Measurements from ENCODE around the gene MOK. TPM values are rescaled to one million over a fixed set of nuclear protein-coding genes. Genes with fewer than 3 reads are reported as not detected.
A peak's percentile ranks its signal among the peaks of the same experiment; 100 is the strongest.

MOK gene
- total RNA-seq, 1 donor, result 86.1 TPM

GRCh38 chr14:102222751-102223150 lies 82.2 kb downstream of the MOK start:
- H3K36me3 ChIP-seq (ENCODE audit: insufficient read depth, low read length), result peaks cover 73% of the 10 kb centered on the region
- H4K20me1 ChIP-seq (ENCODE audit: insufficient read depth, low read length), result peaks cover 21% of the 10 kb centered on the region
- peaks cover 32% of the 10 kb centered on the region for H3K79me2 ChIP-seq (ENCODE audit: insufficient read depth, low read length)
- H3K4me3 ChIP-seq (ENCODE audit: insufficient read depth, low read length), result no peak overlapping the region
- no peak overlapping the region for H2AFZ ChIP-seq (ENCODE audit: low read length)
- no peak overlapping the region for H3K27ac ChIP-seq (ENCODE audit: low read depth, low read length)
- H3K4me1 ChIP-seq (ENCODE audit: insufficient read depth, low read length), result peaks cover 10% of the 10 kb centered on the region
- no peaks in the 10 kb centered on the region for H3K9me3 ChIP-seq (ENCODE audit: low read depth, low read length)
- no peak for DNase-seq (ENCODE audit: insufficient read length, low spot score, missing footprints)
- TF ChIP-seq CTCF (IDR thresholded peaks at IDR 0.05; ENCODE audit: extremely low read depth, low read depth, low read length), result no peak
- H3K4me2 ChIP-seq (ENCODE audit: insufficient read depth, low read length), result no peak overlapping the region
- H3K27me3 ChIP-seq (ENCODE audit: insufficient read depth, low read length), result no peaks in the 10 kb centered on the region

- peaks cover 10% of the 10 kb centered on the region for H3K4me1 ChIP-seq (ENCODE audit: insufficient read depth, low read length)
- no peak overlapping the region for H3K4me3 ChIP-seq (ENCODE audit: insufficient read depth, low read length)
- H3K4me2 ChIP-seq (ENCODE audit: insufficient read depth, low read length), result no peak overlapping the region
- H4K20me1 ChIP-seq (ENCODE audit: insufficient read depth, low read length), result peaks cover 18% of the 10 kb centered on the region
- peaks cover 39% of the 10 kb centered on the region for H3K79me2 ChIP-seq (ENCODE audit: insufficient read depth, low read length)
- no peak overlapping the region for H3K27ac ChIP-seq (ENCODE audit: low read depth, low read length)
- H3K36me3 ChIP-seq (ENCODE audit: insufficient read depth, low read length), result peaks cover 71% of the 10 kb centered on the region
- no peaks in the 10 kb centered on the region for H3K27me3 ChIP-seq (ENCODE audit: insufficient read depth, low read length)
- no peak for TF ChIP-seq CTCF (IDR thresholded peaks at IDR 0.05; ENCODE audit: extremely low read depth, low read depth, low read length)
- H2AFZ ChIP-seq (ENCODE audit: low read length), result no peak overlapping the region
- H3K9me3 ChIP-seq (ENCODE audit: low read depth, low read length), result no peaks in the 10 kb centered on the region
- no peak for DNase-seq (ENCODE audit: insufficient read length, low spot score, missing footprints)
These were observed 82.9 kb downstream of the MOK start for GRCh38 chr14:102222009-102222575.

- Histone ChIP-seq H3K79me2 (ENCODE audit: insufficient read depth, low read length) (peaks cover 46% of the 10 kb centered on the region), H3K9me3 (ENCODE audit: low read depth, low read length) (no peaks in the 10 kb centered on the region), H2AFZ (ENCODE audit: low read length) (no peak overlapping the region), H3K4me1 (ENCODE audit: insufficient read depth, low read length) (peaks cover 15% of the 10 kb centered on the region), H3K36me3 (ENCODE audit: insufficient read depth, low read length) (peaks cover 75% of the 10 kb centered on the region), H4K20me1 (ENCODE audit: insufficient read depth, low read length) (peaks cover 21% of the 10 kb centered on the region), H3K4me3 (ENCODE audit: insufficient read depth, low read length) (no peak overlapping the region), H3K27me3 (ENCODE audit: insufficient read depth, low read length) (no peaks in the 10 kb centered on the region), H3K4me2 (ENCODE audit: insufficient read depth, low read length) (no peak overlapping the region), H3K27ac (ENCODE audit: low read depth, low read length) (peak overlapping the region; percentile 40)
- DNase-seq (ENCODE audit: insufficient read length, low spot score, missing footprints), result peak; percentile 94
- no peak for TF ChIP-seq CTCF (IDR thresholded peaks at IDR 0.05; ENCODE audit: extremely low read depth, low read depth, low read length)
These were observed 83.9 kb downstream of the MOK start for GRCh38 chr14:102221026-102221425.

- Histone ChIP-seq H3K79me2 (ENCODE audit: insufficient read depth, low read length) (peaks cover 51% of the 10 kb centered on the region), H3K36me3 (ENCODE audit: insufficient read depth, low read length) (peaks cover 65% of the 10 kb centered on the region), H3K27ac (ENCODE audit: low read depth, low read length) (no peak overlapping the region), H3K4me3 (ENCODE audit: insufficient read depth, low read length) (no peak overlapping the region), H4K20me1 (ENCODE audit: insufficient read depth, low read length) (peaks cover 21% of the 10 kb centered on the region), H3K4me1 (ENCODE audit: insufficient read depth, low read length) (peaks cover 25% of the 10 kb centered on the region), H2AFZ (ENCODE audit: low read length) (no peak overlapping the region), H3K27me3 (ENCODE audit: insufficient read depth, low read length) (no peaks in the 10 kb centered on the region), H3K9me3 (ENCODE audit: low read depth, low read length) (no peaks in the 10 kb centered on the region), H3K4me2 (ENCODE audit: insufficient read depth, low read length) (no peak overlapping the region)
- no peak for DNase-seq (ENCODE audit: insufficient read length, low spot score, missing footprints)
- no peak for TF ChIP-seq CTCF (IDR thresholded peaks at IDR 0.05; ENCODE audit: extremely low read depth, low read depth, low read length)
These were observed 84.9 kb downstream of the MOK start for GRCh38 chr14:102220031-102220430.

All from osteoblast (primary cell).